Activated naive CD4-positive, alpha-beta T cell treated with anti-CD3 and anti-CD28 coated beads, Interleukin-2, amount 10 ng/mL, durations not matched to agents 7 days and 5 days (primary cell): ENCODE results near the gene KRT6C.

Experiments used
- CTCF ChIA-PET: fragments of 350-600 bp; sonication (Branson Sonifier 250); formaldehyde crosslinking; loops from one replicate; lab custom pipeline; 2021; ENCODE audit warnings: antibody characterized with exemption; lab: Charles Lee
- DNase-seq: peaks from one replicate; pipeline ENCODE4 v3.0.0-alpha.2; 2020
- H3K27ac Mint-ChIP-seq: one replicate; pipeline ENCODE4 v1.8.0; 2021; ENCODE audit warnings: mild to moderate bottlenecking, moderate library complexity, mixed read lengths
- H3K27me3 Mint-ChIP-seq: one replicate; pipeline ENCODE4 v1.8.0; 2021; ENCODE audit warnings: mild to moderate bottlenecking, mixed read lengths
- H3K36me3 Mint-ChIP-seq: one replicate; pipeline ENCODE4 v1.8.0; 2021; ENCODE audit warnings: mixed read lengths
- H3K4me1 Mint-ChIP-seq: one replicate; pipeline ENCODE4 v1.8.0; 2021; ENCODE audit warnings: mixed read lengths
- H3K4me3 Mint-ChIP-seq: one replicate; pipeline ENCODE4 v1.8.0; 2021; ENCODE audit warnings: mild to moderate bottlenecking, moderate library complexity, mixed read lengths
- H3K9me3 Mint-ChIP-seq: one replicate; pipeline ENCODE4 v1.8.0; 2021; ENCODE audit warnings: mixed read lengths

The KRT6C gene

DNA sequence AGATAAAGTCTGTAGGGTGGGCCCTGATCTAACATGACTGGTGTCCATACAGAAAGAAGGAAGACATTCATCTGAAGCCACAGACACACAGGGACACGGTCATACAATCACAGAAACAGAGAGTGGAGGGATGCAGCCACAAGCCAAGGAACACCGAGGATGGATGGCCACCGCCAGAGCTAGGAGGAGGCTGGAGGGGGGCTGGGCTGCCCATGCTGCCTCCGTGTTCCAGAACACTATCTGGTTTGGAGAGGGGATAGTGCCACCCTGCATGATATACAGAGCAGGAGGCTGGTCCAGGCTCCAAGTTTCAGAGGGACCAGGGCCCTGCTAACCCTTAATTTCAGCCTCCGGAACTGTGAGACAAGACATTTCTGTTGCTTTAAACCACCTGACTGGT lies 48.1 kb downstream of the KRT6C start:
- DNase-seq: no peak
- no peak overlapping the region for H3K27ac Mint-ChIP-seq
- no peaks in the 10 kb centered on the region for H3K4me1 Mint-ChIP-seq
- H3K27me3 Mint-ChIP-seq: peaks cover 45% of the 10 kb centered on the region
- H3K9me3 Mint-ChIP-seq: no peaks in the 10 kb centered on the region
- no peaks in the 10 kb centered on the region for H3K36me3 Mint-ChIP-seq
- H3K4me3 Mint-ChIP-seq: no peak overlapping the region
- CTCF ChIA-PET: interaction anchor here (0.6 to 1.5 kb wide), 2 partner anchors 158 to 302 kb away, joined by 4 read pairs; no protein-coding TSS in a partner anchor

DNA sequence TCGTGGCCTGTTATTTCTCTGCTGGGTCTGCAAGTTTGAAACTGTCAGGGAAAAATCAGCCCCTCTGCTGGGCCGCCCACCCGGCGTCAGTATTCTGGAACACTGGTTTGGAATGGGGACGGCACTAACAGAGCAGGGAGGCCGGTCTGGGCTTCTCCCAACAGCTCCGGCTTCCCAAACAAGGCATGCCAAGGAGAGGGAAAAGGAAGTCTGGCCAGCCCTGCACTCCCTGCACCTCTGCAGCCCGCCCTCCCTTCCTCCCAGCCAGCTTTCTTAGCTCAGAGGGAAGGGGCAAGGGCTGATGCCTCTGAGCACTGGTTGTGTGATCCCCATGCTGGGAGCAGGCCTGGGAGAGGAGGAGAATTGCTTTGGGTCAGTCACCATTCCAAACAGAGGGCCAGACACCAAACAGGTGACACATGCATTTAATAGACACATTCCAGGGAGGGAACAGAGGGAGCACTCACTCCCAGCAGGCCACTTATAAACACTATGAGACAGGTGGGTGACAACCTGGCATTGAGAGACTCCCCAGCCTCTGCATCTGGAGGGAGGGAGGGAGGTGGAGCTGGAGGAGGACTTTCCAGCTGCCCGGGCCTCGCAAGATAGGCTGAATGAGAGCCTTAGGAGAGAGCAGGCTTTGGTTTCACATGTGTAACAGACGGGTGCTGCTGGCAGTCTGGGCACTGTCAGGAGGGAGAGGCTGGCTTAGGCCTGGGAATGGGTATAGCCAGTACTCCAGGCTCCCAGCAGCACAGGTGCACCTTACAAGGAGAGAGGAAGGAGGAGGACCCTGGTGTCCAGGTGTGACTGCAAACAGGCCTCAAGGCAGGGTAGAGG lies 49.7 kb downstream of the KRT6C start:
- Mint-ChIP-seq H3K9me3 (no peaks in the 10 kb centered on the region), H3K27me3 (peaks cover 31% of the 10 kb centered on the region), H3K36me3 (no peaks in the 10 kb centered on the region), H3K27ac (no peak overlapping the region), H3K4me3 (no peak overlapping the region), H3K4me1 (no peaks in the 10 kb centered on the region)
- DNase-seq: no peak
- CTCF ChIA-PET: no interaction called here

DNA sequence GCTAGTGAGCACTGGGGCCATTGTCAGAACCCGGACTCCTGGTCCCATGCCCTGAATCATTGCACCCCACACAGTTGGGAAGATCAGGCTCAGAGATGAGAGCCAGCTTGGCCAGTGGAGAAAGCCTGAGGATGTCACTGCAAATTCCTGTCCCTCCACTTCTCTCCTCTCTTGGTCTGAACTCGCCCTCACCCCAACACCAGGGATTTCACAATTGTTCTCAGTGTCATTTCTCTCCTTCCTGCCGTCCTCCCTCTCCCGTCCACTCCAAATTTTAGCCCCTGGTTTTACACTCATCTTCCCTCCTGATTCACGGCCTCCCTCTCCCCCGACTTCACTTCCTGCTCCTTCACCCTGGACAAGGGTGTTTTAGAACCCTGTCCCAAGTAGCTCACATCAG lies 50.6 kb downstream of the KRT6C start:
- H3K4me1 Mint-ChIP-seq: no peaks in the 10 kb centered on the region
- DNase-seq: no peak
- H3K9me3 Mint-ChIP-seq: no peaks in the 10 kb centered on the region
- no peak overlapping the region for H3K4me3 Mint-ChIP-seq
- no peaks in the 10 kb centered on the region for H3K36me3 Mint-ChIP-seq
- CTCF ChIA-PET: no interaction called here
- no peak overlapping the region for H3K27ac Mint-ChIP-seq
- H3K27me3 Mint-ChIP-seq: peaks cover 23% of the 10 kb centered on the region

DNA sequence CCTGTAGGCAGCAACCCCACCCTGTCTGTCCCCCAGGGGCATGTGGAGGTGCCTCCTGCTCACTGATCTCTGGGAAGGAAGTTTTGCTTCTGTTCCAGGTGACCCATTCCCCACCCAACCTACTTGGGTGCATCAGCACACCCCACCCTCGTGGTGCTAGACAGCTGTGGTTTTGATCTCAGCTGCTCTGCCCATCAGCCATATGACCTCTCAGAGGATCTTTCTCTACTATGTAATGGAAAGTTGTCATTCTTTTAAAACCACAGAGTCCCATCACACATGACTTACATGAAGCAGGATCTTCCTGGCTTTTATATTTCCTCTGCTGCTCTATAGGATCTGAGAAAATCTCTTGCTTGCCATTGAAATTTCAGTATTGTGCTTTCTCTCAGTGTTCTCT lies 53.9 kb downstream of the KRT6C start:
- H3K27ac Mint-ChIP-seq: no peak overlapping the region
- CTCF ChIA-PET: no interaction called here
- no peaks in the 10 kb centered on the region for H3K9me3 Mint-ChIP-seq
- H3K36me3 Mint-ChIP-seq: no peaks in the 10 kb centered on the region
- no peak overlapping the region for H3K4me3 Mint-ChIP-seq
- H3K4me1 Mint-ChIP-seq: no peaks in the 10 kb centered on the region
- no peak for DNase-seq
- peaks cover 24% of the 10 kb centered on the region for H3K27me3 Mint-ChIP-seq

DNA sequence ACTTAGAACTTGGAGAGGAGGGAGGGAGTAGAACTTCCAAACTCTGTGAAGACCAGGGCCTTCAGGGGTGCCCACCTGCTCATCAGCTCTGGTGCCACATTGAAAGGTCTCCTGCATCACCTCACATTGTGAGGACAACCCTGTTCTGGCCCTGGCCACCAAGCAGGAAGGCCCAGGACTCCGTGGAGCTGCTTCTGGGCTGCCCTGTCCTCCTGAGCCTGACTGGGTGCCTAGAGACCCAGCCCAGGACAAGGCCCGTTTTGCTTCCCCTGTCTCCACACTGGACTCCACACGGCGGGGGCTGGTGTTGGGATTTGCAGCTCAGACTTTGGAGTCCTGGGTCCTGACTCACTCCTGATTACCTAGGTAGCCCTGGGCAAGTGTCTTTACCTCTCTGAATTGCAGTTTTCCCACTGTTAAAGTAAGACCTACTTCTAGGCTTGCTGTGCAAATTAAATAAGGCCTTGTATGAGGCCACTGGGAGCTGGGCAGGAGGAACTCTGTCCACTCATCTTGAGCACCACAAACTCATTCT lies 55.0 kb downstream of the KRT6C start:
- DNase-seq: no peak
- no peak overlapping the region for H3K27ac Mint-ChIP-seq
- H3K4me3 Mint-ChIP-seq: no peak overlapping the region
- H3K36me3 Mint-ChIP-seq: no peaks in the 10 kb centered on the region
- CTCF ChIA-PET: interaction anchor here (1.2 kb wide), 1 partner anchor 461 kb away, joined by 3 read pairs; no protein-coding TSS in a partner anchor
- no peaks in the 10 kb centered on the region for H3K9me3 Mint-ChIP-seq
- H3K27me3 Mint-ChIP-seq: peaks cover 28% of the 10 kb centered on the region
- no peaks in the 10 kb centered on the region for H3K4me1 Mint-ChIP-seq
